Measurements from ENCODE around the gene TREX2. TPM values are rescaled to one million over a fixed set of nuclear protein-coding genes. Genes with fewer than 3 reads are reported as not detected.

TREX2 gene
- total and polyA plus RNA-seq, 9 donors: 0.35 to 2.3 (median 0.77) TPM; not detected in 2

DNA sequence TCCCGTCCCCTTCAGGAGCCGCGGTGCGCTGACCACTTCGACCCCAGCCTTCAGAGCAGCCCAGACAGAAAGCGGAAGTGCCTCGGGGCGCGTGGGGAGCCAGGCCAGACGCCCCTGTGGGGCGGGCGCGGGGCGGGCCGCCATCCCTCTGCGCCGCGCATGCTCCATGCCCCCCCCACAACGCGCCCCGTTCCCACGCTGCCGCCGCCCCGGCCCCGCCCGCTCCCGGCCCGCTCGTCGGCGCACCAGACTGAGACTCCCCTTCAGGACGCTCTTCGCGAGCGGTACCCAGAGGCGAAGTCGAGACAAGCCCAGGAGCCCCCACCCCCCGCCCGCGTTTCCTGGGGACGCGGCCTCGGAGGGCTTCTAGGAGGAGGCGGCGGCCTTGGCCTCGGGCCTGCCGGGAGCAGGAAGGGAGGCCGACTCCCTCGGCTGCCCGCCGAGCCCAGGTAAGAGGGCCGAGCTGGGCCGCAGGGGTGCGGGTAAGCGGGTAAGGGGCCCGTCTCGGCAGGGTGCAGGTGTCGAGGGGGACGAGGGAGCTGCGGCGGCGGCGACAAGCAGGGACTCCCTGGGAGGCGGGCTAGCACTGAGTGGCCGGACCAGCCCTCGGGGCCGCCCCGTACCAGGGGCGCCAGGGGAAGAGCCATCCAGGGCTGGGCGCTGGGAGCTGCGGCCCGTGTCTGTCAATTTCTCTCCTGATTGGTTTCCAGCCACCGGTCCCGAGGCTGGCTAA lies 34.4 kb downstream of the TREX2 start, which contains the start of gene ZFP92:
Gene ZFP92 (plus strand): TSS at position 218 of the 733 bp plus-strand sequence. CDS start 6,851 bp downstream, outside the sequence.
- Histone ChIP-seq H3K4me1 (ENCODE audit: insufficient read depth) (no peaks in the 10 kb centered on the region), H3K27ac (peak within 1 kb of the TSS; percentile 44 to 47), H3K36me3 (no peaks in the 10 kb centered on the region), H3K4me3 (peak within 1 kb of the TSS; percentile 52), H3K27me3 (no peaks in the 10 kb centered on the region), H3K9me3 (no peaks in the 10 kb centered on the region)
- TF ChIP-seq EP300 (IDR thresholded peaks at IDR 0.05) (no peak), POLR2A (IDR thresholded peaks at IDR 0.05) (no peak)
- TF ChIP-seq, protein P1, sequence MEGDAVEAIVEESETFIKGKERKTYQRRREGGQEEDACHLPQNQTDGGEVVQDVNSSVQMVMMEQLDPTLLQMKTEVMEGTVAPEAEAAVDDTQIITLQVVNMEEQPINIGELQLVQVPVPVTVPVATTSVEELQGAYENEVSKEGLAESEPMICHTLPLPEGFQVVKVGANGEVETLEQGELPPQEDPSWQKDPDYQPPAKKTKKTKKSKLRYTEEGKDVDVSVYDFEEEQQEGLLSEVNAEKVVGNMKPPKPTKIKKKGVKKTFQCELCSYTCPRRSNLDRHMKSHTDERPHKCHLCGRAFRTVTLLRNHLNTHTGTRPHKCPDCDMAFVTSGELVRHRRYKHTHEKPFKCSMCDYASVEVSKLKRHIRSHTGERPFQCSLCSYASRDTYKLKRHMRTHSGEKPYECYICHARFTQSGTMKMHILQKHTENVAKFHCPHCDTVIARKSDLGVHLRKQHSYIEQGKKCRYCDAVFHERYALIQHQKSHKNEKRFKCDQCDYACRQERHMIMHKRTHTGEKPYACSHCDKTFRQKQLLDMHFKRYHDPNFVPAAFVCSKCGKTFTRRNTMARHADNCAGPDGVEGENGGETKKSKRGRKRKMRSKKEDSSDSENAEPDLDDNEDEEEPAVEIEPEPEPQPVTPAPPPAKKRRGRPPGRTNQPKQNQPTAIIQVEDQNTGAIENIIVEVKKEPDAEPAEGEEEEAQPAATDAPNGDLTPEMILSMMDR (IDR thresholded peaks at IDR 0.05): no peak
- intact Hi-C loops (cut with DNase I): no loop called here
- peak; percentile 34 to 63 (median 57) for DNase-seq
- 34 to 50% (median 45%) methylated on average over 59 to 75 of the region's 75 CpGs for WGBS, 3 donors

DNA sequence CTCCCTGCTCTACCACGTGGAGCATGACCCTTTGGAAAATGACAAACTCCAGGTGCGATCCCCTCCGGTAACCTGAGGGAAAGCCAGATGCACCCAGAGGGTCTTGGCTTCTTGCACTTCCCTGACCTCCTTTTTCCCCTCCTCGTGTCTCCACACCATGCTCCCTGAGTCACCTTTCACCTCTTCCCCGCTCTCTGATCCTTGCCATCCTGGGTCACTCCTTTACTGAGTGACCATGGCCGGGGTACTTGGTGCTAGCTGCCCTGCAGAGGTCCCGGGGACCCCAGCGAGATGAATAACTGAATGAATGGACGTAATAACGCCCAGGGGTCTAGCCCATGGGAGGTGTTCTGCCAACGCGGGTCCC lies 35.0 kb downstream of the TREX2 start:
- TF ChIP-seq EP300 (IDR thresholded peaks at IDR 0.05): no peak
- TF ChIP-seq POLR2A (IDR thresholded peaks at IDR 0.05): no peak
- TF ChIP-seq, protein P1 (IDR thresholded peaks at IDR 0.05): no peak
- Histone ChIP-seq H3K9me3 (no peaks in the 10 kb centered on the region), H3K4me3 (peak overlapping the region; percentile 52), H3K27me3 (no peaks in the 10 kb centered on the region), H3K27ac (no peak overlapping the region), H3K36me3 (no peaks in the 10 kb centered on the region), H3K4me1 (ENCODE audit: insufficient read depth) (no peaks in the 10 kb centered on the region)
- intact Hi-C loops (cut with DNase I): no loop called here
- no peak for DNase-seq
- WGBS, 3 donors: 47 to 63% (median 57%) methylated on average over 12 of the region's 12 CpGs

DNA sequence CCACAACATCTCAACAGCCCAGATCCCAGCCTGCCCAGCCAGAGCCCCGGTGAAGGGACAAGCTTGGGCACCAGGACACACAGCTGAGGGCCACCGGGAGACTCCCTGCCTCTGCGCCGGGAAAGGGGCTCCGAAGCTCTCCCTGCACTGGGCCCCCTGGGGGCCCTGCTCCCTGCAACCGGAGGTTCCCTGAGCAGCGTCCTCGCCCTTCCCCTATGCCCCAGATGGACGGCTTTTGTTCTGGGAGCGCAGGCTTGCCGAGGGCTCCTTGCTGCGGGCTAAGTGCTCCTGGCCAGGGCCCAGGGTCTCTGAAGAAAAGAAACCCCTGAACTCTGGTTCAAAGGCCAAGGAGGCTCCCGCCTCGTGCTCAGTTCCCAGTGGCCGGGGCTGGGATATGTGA lies 35.5 kb downstream of the TREX2 start:
- intact Hi-C loops (cut with DNase I): no loop called here
- TF ChIP-seq POLR2A (IDR thresholded peaks at IDR 0.05): no peak
- TF ChIP-seq EP300 (IDR thresholded peaks at IDR 0.05): no peak
- TF ChIP-seq, protein P1 (IDR thresholded peaks at IDR 0.05): no peak
- Histone ChIP-seq H3K27me3 (no peaks in the 10 kb centered on the region), H3K4me1 (ENCODE audit: insufficient read depth) (no peaks in the 10 kb centered on the region), H3K27ac (no peak overlapping the region), H3K4me3 (no peak overlapping the region), H3K9me3 (no peaks in the 10 kb centered on the region), H3K36me3 (no peaks in the 10 kb centered on the region)
- peak in 1 of 5 donors; percentile 42 for DNase-seq
- WGBS, 3 donors: 84 to 91% (median 87%) methylated on average over 14 to 15 of the region's 15 CpGs

DNA sequence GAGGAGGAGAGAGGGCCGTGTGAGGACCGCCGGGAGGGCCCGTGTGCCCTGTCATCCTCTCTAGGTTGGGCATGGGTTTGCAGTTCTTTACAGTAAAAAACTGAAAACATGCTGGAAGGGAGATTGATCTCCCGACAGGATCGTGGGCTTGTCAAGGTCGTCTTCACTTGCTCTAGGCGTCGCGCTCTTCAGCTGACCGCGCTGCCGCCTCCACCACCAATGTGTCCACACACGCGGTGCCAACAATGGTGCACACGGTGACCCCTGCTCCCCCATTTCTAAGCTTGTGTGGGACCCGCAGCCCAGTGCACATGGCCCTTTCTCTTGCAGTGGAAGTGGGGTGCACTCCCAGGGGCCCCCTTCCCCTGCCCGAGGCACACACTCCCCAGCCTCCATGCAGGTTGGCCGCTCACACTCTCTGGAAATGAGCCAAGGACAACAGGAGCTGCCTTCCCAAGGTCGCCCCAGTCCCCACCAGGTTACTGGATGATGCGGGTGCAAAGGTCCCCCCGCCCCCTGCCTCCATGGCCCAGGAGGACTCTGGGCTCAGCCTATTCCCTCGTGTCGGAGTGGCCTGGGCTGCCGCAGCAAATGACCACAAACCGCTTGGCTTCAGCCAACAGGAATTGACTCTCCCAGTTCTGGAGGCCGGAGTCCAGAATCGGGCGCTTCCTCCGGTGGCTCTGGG lies 36.3 kb downstream of the TREX2 start:
- 73 to 87% (median 77%) methylated on average over 26 to 30 of the region's 30 CpGs for WGBS, 3 donors

More for the DNA sequence above, 36.3 kb downstream of the TREX2 start:
- H3K9me3 ChIP-seq: no peaks in the 10 kb centered on the region
- intact Hi-C loops (cut with DNase I): no loop called here
- TF ChIP-seq, protein P1 (IDR thresholded peaks at IDR 0.05): no peak
- no peak for TF ChIP-seq POLR2A (IDR thresholded peaks at IDR 0.05)
- no peak for TF ChIP-seq EP300 (IDR thresholded peaks at IDR 0.05)
- no peaks in the 10 kb centered on the region for H3K4me1 ChIP-seq (ENCODE audit: insufficient read depth)
- H3K27me3 ChIP-seq: no peaks in the 10 kb centered on the region
- peak in 1 of 5 donors; percentile 45 for DNase-seq
- H3K36me3 ChIP-seq: no peaks in the 10 kb centered on the region
- no peak overlapping the region for H3K4me3 ChIP-seq
- no peak overlapping the region for H3K27ac ChIP-seq

Data from ovary (tissue), 9 donors.